Activated T-helper 9 cell treated with anti-CD3 and anti-CD28 coated beads, Interleukin-2, amount 50 U/mL, for 16 hours (primary cell): Measurements from ENCODE around the gene GLCE.

Source experiments
- DNase-seq: peaks from one replicate; pipeline ENCODE4 v3.0.0-alpha.2; 2020; ENCODE audit warnings: low read depth

GLCE gene

DNA sequence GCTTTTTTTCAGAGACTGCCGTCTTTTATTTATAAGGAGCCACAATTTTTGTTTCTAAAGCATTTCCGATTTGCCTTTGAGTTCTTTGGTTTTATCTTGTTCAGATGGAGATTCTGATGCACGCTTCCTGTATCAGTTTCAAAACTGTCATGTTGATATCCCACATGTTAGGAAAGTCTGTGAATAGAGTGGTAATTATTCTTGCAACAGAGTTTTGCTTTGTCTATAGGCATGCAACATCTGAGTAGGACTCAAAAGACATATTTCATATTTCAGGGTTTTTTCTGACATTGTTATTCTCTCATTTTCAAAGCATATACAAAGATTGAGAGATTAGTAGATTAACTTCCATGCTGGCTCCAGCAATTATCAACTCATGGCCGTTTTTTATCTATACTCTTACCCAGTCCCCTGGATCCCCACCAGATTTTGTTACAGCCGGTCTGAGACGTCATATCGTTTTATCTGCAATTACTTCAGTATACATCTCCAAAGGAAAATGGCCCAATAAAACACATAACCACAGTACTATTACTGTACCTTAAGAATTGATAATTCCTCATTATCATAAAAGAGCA is 160.6 kb downstream of the GLCE start:
- DNase-seq: no peak
